Psoas muscle (tissue), 8 donors: Measurements from ENCODE around the gene SYT1. TPM values are rescaled to one million over a fixed set of nuclear protein-coding genes. Genes with fewer than 3 reads are reported as not detected.

ENCODE experiments used
- ATAC-seq, 4 donors: fragments of 200-7000 bp; cut with Tn5 transposase; one replicate each; pipeline ENCODE4 v1.9.1; 2020; ENCODE audit warnings: moderate library complexity in 3 of 4, mild to moderate bottlenecking in 2 of 4
- DNase-seq, 2 donors: peaks; one replicate each; pipeline ENCODE4 v3.0.0-alpha.2; 2020
- H3K27ac ChIP-seq: fragments of 200-600 bp; one replicate; pipeline ENCODE4 v1.8.0; 2022
- H3K27me3 ChIP-seq, 3 donors: fragments of 200-600 bp in 1 of 3; one replicate each; pipeline versions ENCODE4 v1.6.1 to v1.8.0; 2013 to 2022; ENCODE audit warnings: low read length in 2 of 3, mild to moderate bottlenecking in 2 of 3, moderate library complexity in 1 of 3; ENCODE audit not compliant: insufficient read depth in 3 of 3
- H3K36me3 ChIP-seq, 2 donors: fragments of 200-600 bp in 1 of 2; one replicate each; pipeline versions ENCODE4 v1.6.1 to v1.8.0; 2013 to 2022; ENCODE audit warnings: low read depth in 1 of 2, mild to moderate bottlenecking in 1 of 2, moderate library complexity in 1 of 2; ENCODE audit not compliant: insufficient read depth in 1 of 2
- H3K4me1 ChIP-seq: fragments of 200-600 bp; one replicate; pipeline ENCODE4 v1.8.0; 2022
- H3K4me3 ChIP-seq: fragments of 200-600 bp; one replicate; pipeline ENCODE4 v1.8.0; 2022; ENCODE audit warnings: mild to moderate bottlenecking
- H3K9me3 ChIP-seq: fragments of 200-600 bp; one replicate; pipeline ENCODE4 v1.8.0; 2022
- WGBS, 3 donors: extraction: QIAGEN DNeasy Blood & Tissue Kit; methylation state at CpG; one replicate each; pipeline versions ENCODE4 v1.1.6 to v1.1.7; 2013; 5-methylcytosine and 5-hydroxymethylcytosine counted together
- intact Hi-C, 2 donors: fragments of 100-400 bp; cut with DNase I; formaldehyde crosslinking; loops; one replicate each; pipeline versions ENCODE4 v1.11.0 to v1.14.2; 2022
- polyA plus RNA-seq, 3 donors: library from polyadenylated mRNA; stranded (reverse); fragments of 200-250 nt; gene quantifications; one replicate each; pipeline ENCODE4 v1.2.3, GENCODE V29; 2013
- total RNA-seq, 4 donors: library from RNA; stranded (reverse); fragmentation: NEBNext Ultra II Directional in 2 of 4; extraction: Animal tissue kit (Norgen Biotek cat#: 25700) in 2 of 4; gene quantifications; one replicate each; pipeline versions ENCODE4 v1.2.1 to v1.2.4, GENCODE V29; 2021 to 2023
- TF ChIP-seq, protein P1 (sequence below): fragments of 200-600 bp; IDR thresholded peaks from one replicate; pipeline ENCODE4 v1.8.0; 2022; ENCODE audit warnings: antibody characterized with exemption
- donor health status: healthy with polysubstance abuse.
- donor health status: DM: no; HTN: no; CAD: no; lungs with moderate emphysema.
- donor health status: Bipolar disorder and iron deficiency.
- donor health status: healthy.
- donor health status: DM: yes; HTN: yes; CAD: no.
- donor health status: DM: no; HTN: no; CAD: no.
- donor health status: DM: no; HTN: no; CAD: no.
- donor health status: DM: yes; HTN: yes; CAD: no.

SYT1 gene
- total and polyA plus RNA-seq, 7 donors = 0.05 to 0.34 (median 0.14) TPM; not detected in 2

DNA sequence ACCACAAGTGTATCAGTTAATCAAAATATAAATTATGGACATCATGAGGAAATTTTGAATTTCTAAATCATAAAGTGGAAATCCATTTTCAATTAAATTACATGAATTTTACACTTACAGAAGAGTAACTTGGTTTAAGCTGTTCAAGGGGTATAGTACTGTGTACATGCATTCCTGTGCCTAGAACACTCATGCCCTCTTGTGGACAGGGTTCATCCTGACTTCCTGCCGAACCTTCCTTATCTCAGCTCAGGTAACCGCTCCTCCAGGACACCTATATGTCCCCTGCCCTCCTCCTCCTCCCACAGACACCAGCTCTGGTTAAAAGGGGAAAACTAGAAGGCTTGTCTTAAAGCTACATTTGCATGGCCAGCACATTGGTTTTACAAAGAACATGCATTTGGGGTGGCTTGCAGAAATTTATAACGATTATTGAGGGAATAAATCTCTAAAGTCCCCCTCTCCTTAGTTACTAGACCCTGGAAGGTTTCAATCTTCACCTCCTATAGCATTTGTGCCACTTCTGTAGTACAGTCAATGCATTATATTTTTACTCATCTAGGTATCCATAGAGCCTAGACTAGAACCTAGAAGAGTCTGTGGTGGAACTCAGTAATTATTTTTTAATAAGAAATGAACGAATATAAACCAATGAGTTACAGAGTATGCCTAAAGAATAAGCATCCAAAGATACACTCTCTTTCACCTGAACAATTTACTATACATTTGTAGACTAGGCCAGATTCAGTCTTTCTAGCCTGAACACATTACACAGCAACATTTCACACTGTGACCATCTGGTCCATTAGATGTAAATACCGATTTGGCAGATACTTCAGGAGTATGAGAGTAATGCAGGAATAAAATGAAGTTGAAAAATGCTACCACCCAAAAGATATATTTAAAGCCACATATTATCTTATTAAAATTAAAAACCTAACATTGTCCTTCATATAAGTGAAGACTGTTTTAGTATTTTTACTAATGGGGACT, 480.6 kb downstream of the SYT1 start:
- Histone ChIP-seq H3K4me3 (no peak overlapping the region), H3K36me3 (no peaks in the 10 kb centered on the region), H3K27me3 (no peaks in the 10 kb centered on the region), H3K4me1 (no peaks in the 10 kb centered on the region), H3K27ac (no peak overlapping the region), H3K9me3 (no peaks in the 10 kb centered on the region)
- ATAC-seq (no peak), DNase-seq (no peak)
- TF ChIP-seq, protein P1, sequence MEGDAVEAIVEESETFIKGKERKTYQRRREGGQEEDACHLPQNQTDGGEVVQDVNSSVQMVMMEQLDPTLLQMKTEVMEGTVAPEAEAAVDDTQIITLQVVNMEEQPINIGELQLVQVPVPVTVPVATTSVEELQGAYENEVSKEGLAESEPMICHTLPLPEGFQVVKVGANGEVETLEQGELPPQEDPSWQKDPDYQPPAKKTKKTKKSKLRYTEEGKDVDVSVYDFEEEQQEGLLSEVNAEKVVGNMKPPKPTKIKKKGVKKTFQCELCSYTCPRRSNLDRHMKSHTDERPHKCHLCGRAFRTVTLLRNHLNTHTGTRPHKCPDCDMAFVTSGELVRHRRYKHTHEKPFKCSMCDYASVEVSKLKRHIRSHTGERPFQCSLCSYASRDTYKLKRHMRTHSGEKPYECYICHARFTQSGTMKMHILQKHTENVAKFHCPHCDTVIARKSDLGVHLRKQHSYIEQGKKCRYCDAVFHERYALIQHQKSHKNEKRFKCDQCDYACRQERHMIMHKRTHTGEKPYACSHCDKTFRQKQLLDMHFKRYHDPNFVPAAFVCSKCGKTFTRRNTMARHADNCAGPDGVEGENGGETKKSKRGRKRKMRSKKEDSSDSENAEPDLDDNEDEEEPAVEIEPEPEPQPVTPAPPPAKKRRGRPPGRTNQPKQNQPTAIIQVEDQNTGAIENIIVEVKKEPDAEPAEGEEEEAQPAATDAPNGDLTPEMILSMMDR = peak; percentile 34
- intact Hi-C loops = no loop called here
- 48 to 61% (median 60%) methylated on average over 5 of the region's 5 CpGs for WGBS, 3 donors

DNA sequence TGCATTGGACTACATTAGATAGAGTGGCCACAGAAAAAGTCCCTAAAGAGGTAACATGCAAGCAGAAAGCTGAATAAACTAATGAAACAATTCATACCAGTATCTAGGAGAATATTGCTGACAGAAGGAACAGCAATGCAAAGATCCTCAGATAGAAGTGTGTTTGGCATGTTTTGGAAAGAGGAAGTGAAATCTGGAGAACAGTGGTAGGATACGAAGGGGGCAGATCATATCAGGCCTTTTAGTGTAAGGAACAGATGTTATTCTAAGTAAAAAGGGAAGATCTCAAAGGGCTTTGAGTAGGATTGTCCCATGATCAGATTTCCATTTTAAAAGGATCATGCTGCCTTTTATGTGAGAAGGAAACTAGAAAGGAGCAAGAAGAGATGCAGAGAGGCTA, 483.3 kb downstream of the SYT1 start:
- Histone ChIP-seq H3K36me3 (no peaks in the 10 kb centered on the region), H3K27me3 (no peaks in the 10 kb centered on the region), H3K4me1 (no peaks in the 10 kb centered on the region), H3K9me3 (no peaks in the 10 kb centered on the region), H3K27ac (no peak overlapping the region), H3K4me3 (no peak overlapping the region)
- no peak for ATAC-seq
- TF ChIP-seq, protein P1 = no peak
- DNase-seq = no peak
- intact Hi-C loops = no loop called here
- WGBS, 3 donors = 35 to 52% (median 36%) methylated on average over 1 of the region's 1 CpG

DNA sequence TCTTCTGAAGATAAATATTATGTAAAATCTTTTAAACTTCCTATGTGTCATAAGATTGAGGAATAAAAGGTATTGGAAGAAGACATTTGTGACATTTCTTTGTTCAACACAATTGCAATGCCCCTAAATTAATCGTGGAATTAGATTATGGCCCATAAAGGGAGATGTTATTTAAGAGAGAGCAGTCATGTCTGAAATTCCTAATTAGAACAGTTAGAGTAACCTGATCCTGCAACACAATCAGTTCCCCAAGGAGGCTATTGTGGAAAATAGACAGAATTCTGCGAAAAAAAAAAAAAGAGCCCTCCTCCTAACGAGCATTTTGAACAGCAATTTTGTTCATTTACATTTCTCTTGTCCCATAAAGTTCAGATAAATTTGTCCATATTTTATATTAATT, 486.7 kb downstream of the SYT1 start:
- Histone ChIP-seq H3K4me3 (no peak overlapping the region), H3K36me3 (no peaks in the 10 kb centered on the region), H3K9me3 (no peaks in the 10 kb centered on the region), H3K4me1 (no peaks in the 10 kb centered on the region), H3K27me3 (no peaks in the 10 kb centered on the region), H3K27ac (no peak overlapping the region)
- no peak for DNase-seq
- intact Hi-C loops = no loop called here
- ATAC-seq = no peak
- TF ChIP-seq, protein P1 = no peak
- 26 to 46% (median 27%) methylated on average over 3 of the region's 3 CpGs for WGBS, 3 donors

DNA sequence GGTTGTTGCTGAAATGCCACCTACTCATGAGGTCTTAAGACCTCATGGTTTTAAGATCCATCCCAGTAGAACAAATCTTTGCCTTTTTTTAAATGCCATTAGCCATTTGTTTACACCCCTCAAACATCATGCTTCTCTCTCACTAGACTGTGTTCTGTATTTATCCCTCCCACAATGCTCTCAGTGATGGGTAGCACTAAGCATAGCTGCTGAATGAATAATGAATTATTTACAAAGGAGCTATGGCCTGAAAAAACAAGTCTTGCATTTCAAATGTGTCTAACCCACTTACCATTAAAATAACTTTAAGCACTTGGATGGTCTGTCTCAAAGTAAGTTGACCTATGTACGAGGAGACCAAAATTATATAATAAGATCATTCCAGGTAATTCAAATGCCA, 491.6 kb downstream of the SYT1 start:
- Histone ChIP-seq H3K27me3 (no peaks in the 10 kb centered on the region), H3K9me3 (no peaks in the 10 kb centered on the region), H3K4me1 (no peaks in the 10 kb centered on the region), H3K36me3 (no peaks in the 10 kb centered on the region), H3K4me3 (no peak overlapping the region), H3K27ac (no peak overlapping the region)
- WGBS, 3 donors = 77 to 94% (median 85%) methylated on average over 1 of the region's 1 CpG
- intact Hi-C loops = no loop called here
- DNase-seq (no peak), ATAC-seq (no peak)
- TF ChIP-seq, protein P1 = no peak
